Fibroblast of mammary gland (primary cell): ENCODE results near the gene PANK1.

Experiments used
- DNase-seq: peaks from one replicate; pipeline ENCODE4 v3.0.0-alpha.2; 2010; ENCODE audit warnings: low read depth
- H3K4me3 ChIP-seq: 2 replicates; pipeline ENCODE4 v1.5.1; 2011; ENCODE audit warnings: low read depth, mild to moderate bottlenecking, low read length, moderate library complexity; ENCODE audit not compliant: control insufficient read depth
- TF ChIP-seq, protein P1 (sequence below): conservative IDR thresholded peaks from 2 replicates; pipeline ENCODE4 v1.5.1; 2011; ENCODE audit warnings: low read depth, low read length, inconsistent platforms; ENCODE audit not compliant: control insufficient read depth, insufficient read depth

PANK1 gene

GRCh38 chr10:89644967-89645741 lies at the start of gene PANK1:
Gene PANK1, minus strand, starts transcription at chr10:89645242. Its CDS starts 351 bp downstream, at chr10:89644891.
- TF ChIP-seq, protein P1, sequence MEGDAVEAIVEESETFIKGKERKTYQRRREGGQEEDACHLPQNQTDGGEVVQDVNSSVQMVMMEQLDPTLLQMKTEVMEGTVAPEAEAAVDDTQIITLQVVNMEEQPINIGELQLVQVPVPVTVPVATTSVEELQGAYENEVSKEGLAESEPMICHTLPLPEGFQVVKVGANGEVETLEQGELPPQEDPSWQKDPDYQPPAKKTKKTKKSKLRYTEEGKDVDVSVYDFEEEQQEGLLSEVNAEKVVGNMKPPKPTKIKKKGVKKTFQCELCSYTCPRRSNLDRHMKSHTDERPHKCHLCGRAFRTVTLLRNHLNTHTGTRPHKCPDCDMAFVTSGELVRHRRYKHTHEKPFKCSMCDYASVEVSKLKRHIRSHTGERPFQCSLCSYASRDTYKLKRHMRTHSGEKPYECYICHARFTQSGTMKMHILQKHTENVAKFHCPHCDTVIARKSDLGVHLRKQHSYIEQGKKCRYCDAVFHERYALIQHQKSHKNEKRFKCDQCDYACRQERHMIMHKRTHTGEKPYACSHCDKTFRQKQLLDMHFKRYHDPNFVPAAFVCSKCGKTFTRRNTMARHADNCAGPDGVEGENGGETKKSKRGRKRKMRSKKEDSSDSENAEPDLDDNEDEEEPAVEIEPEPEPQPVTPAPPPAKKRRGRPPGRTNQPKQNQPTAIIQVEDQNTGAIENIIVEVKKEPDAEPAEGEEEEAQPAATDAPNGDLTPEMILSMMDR: no peak
- H3K4me3 ChIP-seq: peak within 1 kb of the TSS; percentile 75
- DNase-seq: peak; percentile 68

GRCh38 chr10:89693176-89693575 lies 48.1 kb upstream of the PANK1 start:
- TF ChIP-seq, protein P1: no peak
- no peak overlapping the region for H3K4me3 ChIP-seq
- DNase-seq: no peak

DNA sequence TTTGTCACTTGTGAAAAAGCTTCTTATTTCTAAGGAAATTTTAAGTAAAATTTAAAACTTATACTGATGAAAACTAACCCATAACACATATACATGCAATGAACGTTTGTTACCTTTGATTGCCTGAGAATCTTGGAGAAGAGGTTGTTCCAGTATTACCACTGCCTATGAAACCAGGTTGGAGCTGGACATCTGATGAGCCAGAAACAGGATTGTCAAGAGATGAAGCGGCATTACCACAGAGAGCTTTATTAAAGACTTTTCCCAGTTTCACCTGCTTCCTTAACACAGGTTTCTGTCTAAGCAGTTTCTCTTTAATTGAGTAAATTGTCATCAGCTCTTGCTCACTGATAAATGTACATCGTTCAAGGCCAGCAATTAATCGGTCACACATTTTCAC lies 47.4 kb upstream of the PANK1 start:
- DNase-seq: no peak
- no peak overlapping the region for H3K4me3 ChIP-seq
- TF ChIP-seq, protein P1: no peak

- DNase-seq: no peak
- H3K4me3 ChIP-seq: no peak overlapping the region
- TF ChIP-seq, protein P1: no peak
Observed at GRCh38 chr10:89690027-89690426, 45.0 kb upstream of the PANK1 start.

DNA sequence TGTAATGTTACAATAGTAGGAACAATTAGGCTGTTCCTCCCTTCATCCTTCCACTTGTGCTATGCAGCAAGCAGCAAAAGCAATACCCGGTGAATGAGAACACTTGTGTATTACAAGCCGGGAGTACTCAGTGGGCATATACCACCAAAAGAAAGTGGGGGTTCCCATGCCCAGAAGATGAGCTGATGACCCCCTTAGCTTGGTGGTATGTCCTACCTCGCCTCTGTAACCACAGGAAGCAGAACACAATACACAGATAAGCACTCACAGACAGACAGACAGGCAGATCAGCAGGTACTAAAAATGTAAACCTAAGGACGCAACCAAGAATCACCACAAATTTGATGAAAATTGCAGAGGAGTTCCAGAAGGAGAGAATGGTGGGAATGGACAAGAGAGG lies 40.9 kb upstream of the PANK1 start:
- TF ChIP-seq, protein P1: no peak
- no peak for DNase-seq
- H3K4me3 ChIP-seq: no peak overlapping the region

- no peak overlapping the region for H3K4me3 ChIP-seq
- peak; percentile 74 for DNase-seq
- TF ChIP-seq, protein P1: no peak
Observed at GRCh38 chr10:89684604-89685003, 39.6 kb upstream of the PANK1 start.
